Inferior parietal cortex (tissue), 1 donor: ENCODE data around the gene CERS3.
A peak's percentile ranks its signal among the peaks of the same experiment; 100 is the strongest.

Source experiments
- DNase-seq: peaks from one replicate; pipeline ENCODE4 v3.0.0-alpha.2; 2016; ENCODE audit errors: extremely low spot score

The CERS3 gene

GRCh38 chr15:100529556-100529955 lies 806 bp upstream of the CERS3 start:
- no peak for DNase-seq

DNA sequence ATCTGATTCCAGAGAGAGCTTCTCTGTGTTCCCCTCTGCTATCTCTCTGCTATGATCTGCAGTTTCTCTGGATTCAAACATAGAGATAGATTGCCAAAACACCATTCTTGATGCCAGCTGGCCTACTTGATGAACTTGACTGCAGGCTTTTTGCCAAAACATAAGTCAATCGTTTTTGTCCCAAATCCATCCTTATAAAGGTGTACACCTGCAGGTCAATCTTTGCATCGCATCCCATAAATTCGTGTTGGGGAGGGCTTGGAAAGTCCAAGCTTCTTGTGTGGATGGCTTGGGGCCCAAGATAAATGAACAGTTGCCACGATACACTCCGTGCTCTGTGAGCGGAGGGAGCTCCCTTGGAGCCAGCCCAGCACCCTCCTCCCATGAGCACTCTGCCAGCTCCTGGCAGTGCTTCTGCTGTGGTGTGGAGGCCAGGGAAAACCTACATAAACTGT lies 2.7 kb downstream of the CERS3 start:
- DNase-seq, result peak; percentile 58

- DNase-seq, result no peak
These were observed 3.3 kb downstream of the CERS3 start for GRCh38 chr15:100525436-100525835.

DNA sequence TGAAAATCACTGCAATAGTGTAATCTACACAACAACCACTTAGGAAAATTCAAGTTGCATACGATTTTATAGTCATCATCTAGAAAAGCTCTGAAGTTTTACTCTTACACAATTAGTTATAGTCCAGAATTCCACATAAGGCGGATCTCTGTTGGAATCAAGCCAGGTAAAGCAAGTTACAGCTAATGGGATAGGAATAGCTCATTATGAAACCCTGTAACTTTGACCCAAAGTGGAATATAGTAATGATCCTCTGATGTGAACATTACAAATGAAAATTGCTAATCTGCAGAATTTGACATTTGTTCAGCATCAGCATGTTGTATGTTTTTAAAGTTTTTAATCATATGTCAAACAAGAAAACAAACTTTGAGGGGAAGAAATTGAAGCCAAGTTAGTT lies 4.4 kb downstream of the CERS3 start:
- no peak for DNase-seq

DNA sequence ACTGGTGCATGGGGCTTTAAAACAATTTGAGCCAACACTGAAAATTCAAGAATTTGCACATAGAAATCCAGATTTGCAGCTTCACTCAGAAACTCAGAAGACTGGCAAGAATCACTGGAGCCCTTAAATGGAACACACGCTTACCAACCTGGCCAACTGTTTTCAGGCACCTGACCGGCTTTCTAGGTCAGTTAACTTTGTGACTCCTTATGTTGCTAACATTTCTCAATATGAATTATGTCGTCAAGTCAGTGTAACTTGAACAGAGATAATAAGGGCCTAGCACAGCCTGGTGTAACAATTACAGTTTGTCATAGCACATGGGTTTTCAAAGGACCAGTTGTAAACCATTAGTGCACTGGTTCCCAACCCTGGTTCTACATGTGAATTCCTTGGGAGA lies 6.8 kb downstream of the CERS3 start:
- no peak for DNase-seq

GRCh38 chr15:100520132-100520921 lies 8.4 kb downstream of the CERS3 start:
- no peak for DNase-seq

- no peak for DNase-seq
These were observed 10.9 kb downstream of the CERS3 start for GRCh38 chr15:100517846-100518245.

DNA sequence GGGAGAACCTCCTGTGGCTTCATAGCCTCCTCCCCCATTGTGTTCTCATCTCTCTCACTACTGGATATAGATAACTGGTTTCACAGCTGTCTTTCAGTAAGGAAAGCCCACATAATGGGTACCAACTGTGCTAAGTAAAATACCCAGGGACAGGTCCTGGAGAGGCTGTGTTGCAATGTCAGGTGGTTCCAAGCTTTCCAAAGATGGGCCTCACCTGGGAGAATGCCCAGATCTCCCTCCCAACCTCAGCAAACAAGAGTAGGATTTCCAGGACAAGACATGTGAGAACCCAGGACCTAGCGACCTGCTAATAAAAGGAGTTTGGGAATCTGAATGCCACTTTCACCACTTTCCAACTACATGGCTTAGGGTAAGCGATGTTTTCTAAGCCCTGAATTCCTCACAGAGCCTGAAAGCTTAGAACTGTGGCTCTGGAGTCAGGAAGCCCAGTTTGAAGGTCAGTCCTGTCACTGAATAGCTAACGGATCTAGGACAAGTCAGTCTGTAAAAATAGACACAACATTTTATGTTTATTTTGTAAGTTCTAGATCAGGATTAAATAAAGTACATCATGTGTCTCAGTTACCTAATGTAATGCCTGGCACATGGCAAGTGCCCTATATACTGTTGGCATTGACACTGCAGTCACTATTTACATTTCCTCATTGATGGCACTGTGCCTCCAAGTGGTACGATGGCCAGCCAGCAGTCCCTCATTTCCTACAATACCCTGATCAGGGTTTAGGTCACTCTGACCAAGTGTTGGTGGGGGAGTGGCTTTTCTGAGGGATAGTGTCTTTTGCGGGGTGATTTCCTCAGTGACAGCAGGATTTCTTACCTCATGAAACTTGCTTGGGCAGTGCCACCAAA lies 11.9 kb downstream of the CERS3 start:
- DNase-seq, result no peak

DNA sequence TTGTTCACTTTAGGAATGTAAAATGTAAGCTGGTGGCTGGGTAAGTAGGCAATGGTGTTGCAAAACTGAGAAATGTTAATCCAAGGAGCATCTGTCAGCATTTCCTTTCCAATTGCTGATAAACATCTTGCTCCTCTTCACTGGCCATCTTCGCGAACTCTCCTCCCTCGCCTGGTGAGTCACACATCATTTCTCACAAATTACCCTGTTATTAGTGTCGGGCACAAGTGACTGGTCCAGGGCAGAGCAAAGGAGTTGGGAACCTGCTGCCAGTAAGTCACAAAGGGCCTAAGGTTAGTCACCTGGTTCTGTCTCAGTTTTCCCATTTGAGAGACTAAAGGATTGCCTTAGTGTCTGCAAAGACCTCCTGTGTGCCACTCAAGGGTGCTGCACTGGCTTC lies 13.0 kb downstream of the CERS3 start:
- no peak for DNase-seq

DNA sequence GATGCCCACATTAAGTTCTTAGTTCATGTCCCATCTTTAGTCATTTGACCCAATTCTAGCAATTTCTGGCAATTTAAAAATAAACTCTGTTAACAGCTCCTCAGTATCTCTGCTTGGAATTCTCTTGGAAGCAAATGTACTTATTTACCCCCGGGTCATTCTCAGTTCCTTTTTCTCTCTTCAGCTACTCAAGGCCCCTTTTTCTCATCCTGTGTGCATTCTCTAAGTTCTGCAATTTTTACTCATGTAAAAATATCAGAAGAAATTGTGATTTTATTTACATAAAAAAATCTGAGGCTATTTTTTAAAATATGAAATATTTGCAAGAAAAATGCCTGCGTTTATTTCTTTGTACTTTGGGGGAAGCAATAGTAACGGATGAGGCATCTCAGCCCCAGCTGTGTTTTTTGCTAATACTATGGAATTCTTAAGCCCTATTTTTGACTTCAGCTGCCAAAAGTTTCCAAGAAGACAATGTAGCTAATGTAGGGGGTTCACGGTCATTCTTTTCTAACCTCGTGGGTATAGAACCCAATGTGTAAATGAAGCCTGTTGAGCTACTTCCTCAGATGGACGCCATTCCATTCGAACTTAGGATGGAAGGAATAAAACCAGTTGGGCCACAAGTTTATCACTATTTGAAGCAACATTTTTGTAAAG lies 20.0 kb downstream of the CERS3 start:
- no peak for DNase-seq

- DNase-seq, result no peak
These were observed 26.1 kb downstream of the CERS3 start for GRCh38 chr15:100502651-100503050.

DNA sequence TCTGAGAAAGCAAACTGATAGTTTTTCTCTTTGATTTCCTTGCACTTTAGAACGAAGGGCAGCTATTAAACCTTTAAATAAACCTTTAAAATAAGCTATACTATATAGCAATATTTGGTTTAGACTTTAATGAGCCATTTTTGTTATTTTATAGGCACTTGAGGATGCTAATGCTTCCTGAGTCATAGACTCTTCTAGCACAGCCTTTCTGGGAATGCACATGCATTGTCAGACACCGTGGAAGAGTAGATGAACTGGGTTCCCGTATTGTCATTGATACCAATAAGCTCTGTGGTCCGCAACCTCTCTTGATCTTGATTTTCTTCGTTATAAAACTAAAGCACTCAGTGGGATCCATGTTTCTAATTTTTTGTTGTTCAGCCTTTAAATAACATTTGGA lies 27.6 kb downstream of the CERS3 start:
- DNase-seq, result no peak

DNA sequence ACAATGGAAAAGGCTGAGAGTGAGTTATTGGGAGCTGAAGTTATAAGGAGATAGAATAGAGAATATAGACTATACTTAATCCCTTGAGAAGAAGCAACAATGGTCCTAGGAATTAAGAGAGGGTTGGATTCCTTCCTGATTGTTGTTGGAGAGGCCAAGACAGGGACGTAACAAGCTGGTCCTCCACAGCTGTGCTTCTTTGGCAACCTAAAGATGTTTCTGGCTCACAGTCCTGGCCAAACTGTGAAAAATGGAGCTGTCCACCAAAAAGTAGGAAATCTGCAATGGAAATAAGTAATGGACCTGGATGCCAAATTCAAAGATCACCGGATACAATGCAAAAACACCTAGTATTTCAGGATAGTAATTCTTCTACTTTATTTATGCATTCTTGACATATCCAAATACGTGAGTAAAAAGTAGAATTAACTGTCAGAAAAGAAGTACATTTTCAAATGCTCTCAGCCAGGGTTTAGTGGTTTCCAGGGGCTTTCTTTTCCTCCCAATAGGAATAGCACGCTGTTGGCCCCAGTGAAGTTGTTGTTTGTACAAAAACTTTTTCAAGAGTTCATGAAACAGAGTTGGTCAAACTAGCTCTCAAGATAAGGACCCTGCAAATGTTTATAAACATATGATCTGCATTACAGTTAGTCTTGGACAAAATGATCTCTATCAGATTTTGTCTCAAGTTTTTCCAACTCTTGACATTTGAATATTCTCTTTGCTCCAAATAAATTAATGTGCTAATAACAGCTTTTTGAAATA lies 28.3 kb downstream of the CERS3 start:
- DNase-seq, result no peak

GRCh38 chr15:100495861-100496260 lies 32.9 kb downstream of the CERS3 start:
- no peak for DNase-seq

DNA sequence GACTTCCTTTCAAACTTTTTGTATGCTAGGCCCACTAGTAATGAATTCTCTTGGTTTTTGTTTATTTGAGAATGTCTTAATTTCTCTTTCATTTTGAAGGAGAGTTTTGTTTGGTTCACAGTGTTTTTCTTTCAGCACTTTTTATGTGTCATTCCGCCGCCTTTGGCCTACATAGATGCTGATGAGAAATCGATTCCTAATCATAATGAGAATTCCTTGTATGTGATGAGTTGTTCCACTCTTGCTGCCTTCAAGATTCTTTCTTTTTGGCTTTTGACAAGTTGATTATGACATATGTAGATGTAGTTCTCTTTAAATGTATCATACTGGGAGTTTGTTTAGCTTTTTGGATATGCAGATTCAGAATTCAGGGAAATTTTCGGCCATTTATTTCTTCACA lies 35.5 kb downstream of the CERS3 start:
- no peak for DNase-seq

GRCh38 chr15:100484443-100484842 lies 44.3 kb downstream of the CERS3 start:
- DNase-seq, result no peak

DNA sequence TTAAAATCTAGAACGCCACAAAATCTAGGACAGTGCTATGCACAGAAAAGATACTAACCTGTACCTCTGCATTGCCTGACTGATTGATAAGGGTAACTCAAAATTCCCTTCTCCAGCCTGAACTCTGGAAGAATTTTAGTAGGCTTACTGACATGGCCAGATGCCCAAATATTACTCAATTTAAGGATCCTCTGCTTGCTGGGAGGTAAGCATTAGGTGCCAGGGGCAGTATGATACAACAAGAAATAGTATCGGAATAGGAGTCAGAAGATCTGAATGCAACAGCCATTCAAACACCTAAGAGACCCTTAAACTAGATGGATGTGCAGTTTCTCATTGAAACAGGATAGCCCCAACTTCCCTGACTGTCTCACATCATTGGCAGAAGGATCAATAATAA lies 45.4 kb downstream of the CERS3 start:
- no peak for DNase-seq

- no peak for DNase-seq
These were observed 51.9 kb downstream of the CERS3 start for GRCh38 chr15:100476805-100477204.

DNA sequence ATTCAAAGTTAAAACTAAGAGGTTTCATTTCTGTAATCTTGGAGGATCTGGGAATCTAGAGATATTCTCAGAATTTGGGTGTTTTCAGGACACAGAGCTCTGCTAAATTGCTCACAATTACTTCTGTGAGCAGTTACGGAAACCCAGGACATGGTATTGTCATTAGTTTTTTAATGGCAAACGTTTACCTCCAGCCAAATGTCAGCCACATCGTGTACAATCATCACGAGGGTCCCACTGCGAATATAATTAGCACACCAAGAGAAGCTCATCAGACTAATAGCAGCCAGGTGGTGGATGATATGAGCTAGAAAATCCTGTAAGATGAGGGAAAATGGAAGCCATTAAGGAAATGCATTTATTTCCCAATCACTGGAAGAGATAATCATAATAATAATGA lies 56.0 kb downstream of the CERS3 start:
- DNase-seq, result no peak

GRCh38 chr15:100471933-100472332 lies 56.8 kb downstream of the CERS3 start:
- no peak for DNase-seq

DNA sequence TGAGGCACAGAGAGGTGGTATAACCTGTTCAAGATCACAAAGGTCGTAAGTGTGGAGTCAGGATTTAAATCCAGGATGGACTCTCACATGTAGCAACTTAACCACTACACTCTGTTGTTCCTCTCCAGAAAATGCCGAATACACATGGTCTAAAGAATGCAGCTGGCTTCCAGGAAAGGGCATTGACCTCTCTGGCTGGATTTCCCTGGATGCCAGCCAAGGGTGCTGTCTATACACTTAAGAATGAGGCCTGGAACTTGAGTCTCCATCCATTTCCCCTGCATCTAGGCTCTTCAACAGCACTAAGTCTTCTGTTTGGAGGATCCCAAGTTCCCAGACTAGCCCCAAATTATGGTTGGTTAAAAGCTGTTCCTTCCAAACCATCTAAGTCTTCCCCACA lies 60.5 kb downstream of the CERS3 start:
- no peak for DNase-seq

GRCh38 chr15:100466073-100466472 lies 62.7 kb downstream of the CERS3 start:
- DNase-seq, result no peak
